SH-SY5Y (cell line): ENCODE measurements around the gene PIAS1.

Experiments used
- GATA2 ChIP-seq: IDR thresholded peaks from 2 replicates; pipeline ENCODE4 v1.6.1; 2011; ENCODE audit warnings: mild to moderate bottlenecking, low read depth, low read length
- GATA3 ChIP-seq: IDR thresholded peaks from 2 replicates; pipeline ENCODE4 v1.6.1; 2011; ENCODE audit warnings: low read depth, mild to moderate bottlenecking, low read length, moderate library complexity

GRCh38 chr15:68010361-68011153, 43.6 kb upstream of the PIAS1 start:
- TF ChIP-seq GATA2 = no peak
- no peak for TF ChIP-seq GATA3
